Esophagus muscularis mucosa (tissue), 4 donors: ENCODE data around the gene XRRA1. TPM values are rescaled to one million over a fixed set of nuclear protein-coding genes. Genes with fewer than 3 reads are reported as not detected.

Source experiments
- DNase-seq: peaks from one replicate; pipeline ENCODE4 v3.0.0-alpha.2; 2017; ENCODE audit errors: extremely low spot score
- H3K27ac ChIP-seq, 4 donors: fragments of 200-600 bp; sonication (generic); replicated peaks in 1 of 4; 1 replicate in 3 of 4; 2 replicates in 1 of 4; pipeline ENCODE4 v1.5.1; 2016 to 2019; ENCODE audit warnings: mild to moderate bottlenecking in 1 of 4
- H3K27me3 ChIP-seq, 4 donors: fragments of 200-600 bp; sonication (generic); one replicate each; pipeline versions ENCODE4 v1.5.1 to v1.6.0; 2016 to 2019
- H3K36me3 ChIP-seq, 4 donors: fragments of 200-600 bp; sonication (generic); one replicate each; pipeline ENCODE4 v1.5.1; 2016 to 2019
- H3K4me1 ChIP-seq, 4 donors: fragments of 200-600 bp; sonication (generic); one replicate each; pipeline ENCODE4 v1.5.1; 2016 to 2019
- H3K4me3 ChIP-seq, 4 donors: fragments of 200-600 bp; sonication (generic); 1 replicate in 2 of 4; 2 replicates in 2 of 4; pipeline ENCODE4 v1.5.1; 2016 to 2019; ENCODE audit warnings: mild to moderate bottlenecking in 4 of 4, moderate library complexity in 1 of 4
- H3K9me3 ChIP-seq, 4 donors: fragments of 200-600 bp; sonication (generic); 1 replicate in 3 of 4; 2 replicates in 1 of 4; pipeline ENCODE4 v1.5.1; 2016 to 2019
- CTCF ChIP-seq, 3 experiments: fragments of 200-600 bp in 2 of 3; fragments of 450-650 bp in 1 of 3; sonication (generic) in 2 of 3; IDR thresholded peaks; one replicate each; pipeline ENCODE4 v1.5.1; 2017 to 2019; ENCODE audit warnings: antibody characterized with exemption in 3 of 3, mild to moderate bottlenecking in 2 of 3, moderate library complexity in 1 of 3
- EP300 ChIP-seq: sonication (generic); formaldehyde crosslinking; IDR thresholded peaks from one replicate; pipeline ENCODE4 v1.6.1; 2017; ENCODE audit warnings: antibody characterized with exemption
- POLR2A ChIP-seq: fragments of 450-650 bp; IDR thresholded peaks from one replicate; pipeline ENCODE4 v1.6.1; 2017; ENCODE audit warnings: antibody characterized with exemption, moderate library complexity, mild to moderate bottlenecking, low read depth
- POLR2AphosphoS5 ChIP-seq, 2 donors: sonication (generic); formaldehyde crosslinking; IDR thresholded peaks; one replicate each; pipeline ENCODE4 v1.6.1; 2017; ENCODE audit warnings: antibody characterized with exemption in 2 of 2
- WGBS: methylation state at CpG from one replicate; pipeline ENCODE4 v1.1.5; 2018; 5-methylcytosine and 5-hydroxymethylcytosine counted together
- intact Hi-C: fragments of 100-400 bp; cut with DNase I; formaldehyde crosslinking; loops from one replicate; pipeline ENCODE4 v1.15.1; 2023
- total RNA-seq, 4 donors: library from RNA; depleted of rRNA; stranded (reverse); fragments of >200 nt; gene quantifications; one replicate each; pipeline versions ENCODE4 v1.1.0 to v1.2.1, GENCODE V29; 2016

Gene XRRA1
- total RNA-seq, 4 donors from 2014 or later = 9.1 to 19.5 (median 11.8) TPM

- DNase-seq = no peak
- TF ChIP-seq POLR2AphosphoS5 (IDR thresholded peaks at IDR 0.05) (no peak), EP300 (no peak), POLR2A (no peak), CTCF (IDR thresholded peaks at IDR 0.05) (no peak)
- peaks cover 32 to 64% (median 43%) of the 10 kb centered on the region in 4 donors for H3K4me1 ChIP-seq
- peaks cover 0 to 15% (median 4%) of the 10 kb centered on the region in 4 donors for H3K36me3 ChIP-seq
- H3K9me3 ChIP-seq = no peaks in the 10 kb centered on the region
- H3K27me3 ChIP-seq = no peaks in the 10 kb centered on the region
- 96% methylated on average over 8 of the region's 8 CpGs for WGBS
- H3K27ac ChIP-seq = no peak overlapping the region
- peak overlapping the region in 1 of 4 donors; percentile 71 for H3K4me3 ChIP-seq
- intact Hi-C loops = no loop called here
Measured at GRCh38 chr11:74951226-74951625, 2.3 kb upstream of the XRRA1 start.

DNA sequence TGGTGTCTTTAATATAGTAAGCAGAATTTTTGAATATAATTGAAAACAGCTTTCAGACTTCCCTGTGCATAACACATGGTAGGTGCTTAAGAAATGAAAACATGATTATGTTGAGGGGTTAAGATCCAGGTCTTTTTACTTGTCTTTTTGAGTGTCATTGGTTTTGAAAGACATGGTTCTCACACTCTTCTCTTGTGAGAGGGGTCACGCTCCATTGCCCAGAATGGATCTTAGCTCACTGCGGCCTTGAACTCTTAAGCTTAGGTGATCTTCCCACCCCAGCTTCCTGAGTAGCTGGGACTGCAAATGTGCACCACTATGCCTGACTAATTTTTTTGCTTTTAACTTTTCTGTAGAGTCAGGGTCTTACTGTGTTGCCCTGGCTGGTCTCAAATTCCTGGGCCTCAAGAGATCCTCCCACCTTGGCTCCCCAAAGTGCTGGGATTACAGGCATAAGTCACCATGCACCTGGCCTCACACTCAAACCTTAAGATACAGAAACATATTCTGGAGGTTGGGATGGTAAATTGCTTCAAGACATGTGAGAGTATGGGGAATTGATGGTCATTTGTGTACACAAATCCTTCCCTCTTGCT, 1.6 kb upstream of the XRRA1 start:
- no peak for TF ChIP-seq CTCF (IDR thresholded peaks at IDR 0.05)
- TF ChIP-seq POLR2A = no peak
- no peak for TF ChIP-seq EP300
- TF ChIP-seq POLR2AphosphoS5 (IDR thresholded peaks at IDR 0.05) = no peak
- WGBS = 86% methylated on average over 2 of the region's 2 CpGs

DNA sequence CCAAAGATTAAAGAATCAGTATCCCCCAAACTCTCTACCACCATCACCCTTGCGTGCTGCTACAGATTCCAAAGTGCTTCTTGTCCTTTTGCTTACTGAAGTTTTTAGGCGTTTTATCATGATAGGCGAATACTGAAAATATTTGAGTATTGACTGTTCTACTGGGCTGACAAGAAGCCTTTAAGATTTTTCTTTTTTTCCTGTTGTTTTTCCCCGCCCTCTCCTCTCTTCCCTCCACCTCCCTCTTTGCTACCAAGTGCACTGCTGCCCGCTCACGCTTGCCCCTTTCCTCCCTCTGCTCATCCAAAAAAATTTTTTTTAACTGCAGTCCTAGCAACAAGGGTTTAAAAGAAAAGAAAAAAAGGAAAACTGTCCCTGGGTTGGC, 854 bp upstream of the XRRA1 start:
- H3K27me3 ChIP-seq = no peaks in the 10 kb centered on the region
- TF ChIP-seq POLR2AphosphoS5 (IDR thresholded peaks at IDR 0.05) (no peak), EP300 (no peak), CTCF (IDR thresholded peaks at IDR 0.05) (no peak), POLR2A (no peak)
- peaks cover 0 to 14% (median 5%) of the 10 kb centered on the region in 4 donors for H3K36me3 ChIP-seq

More for the DNA sequence above, 1.6 kb upstream of the XRRA1 start:
- no peaks in the 10 kb centered on the region for H3K9me3 ChIP-seq
- H3K27me3 ChIP-seq = no peaks in the 10 kb centered on the region
- peak overlapping the region; percentile 71 to 84 (median 76) for H3K4me3 ChIP-seq
- H3K36me3 ChIP-seq = peaks cover 0 to 15% (median 4%) of the 10 kb centered on the region in 4 donors
- peaks cover 29 to 60% (median 38%) of the 10 kb centered on the region in 4 donors for H3K4me1 ChIP-seq
- intact Hi-C loops = no loop called here
- H3K27ac ChIP-seq = no peak overlapping the region
- DNase-seq = no peak

GRCh38 chr11:74948546-74948897, 369 bp downstream of the XRRA1 start:
- TF ChIP-seq POLR2AphosphoS5 (IDR thresholded peaks at IDR 0.05) = no peak
- no peak for TF ChIP-seq CTCF (IDR thresholded peaks at IDR 0.05)
- no peak for TF ChIP-seq EP300
- TF ChIP-seq POLR2A = no peak
- H3K4me3 ChIP-seq = peak overlapping the region; percentile 71 to 84 (median 76)
- intact Hi-C loops = no loop called here
- H3K27ac ChIP-seq = peak overlapping the region; percentile 79 to 90 (median 82)
- H3K9me3 ChIP-seq = no peaks in the 10 kb centered on the region
- peaks cover 29 to 55% (median 38%) of the 10 kb centered on the region in 4 donors for H3K4me1 ChIP-seq
- 4% methylated on average over 9 of the region's 9 CpGs for WGBS
- no peaks in the 10 kb centered on the region for H3K27me3 ChIP-seq
- DNase-seq = no peak
- peaks cover 0 to 20% (median 9%) of the 10 kb centered on the region in 4 donors for H3K36me3 ChIP-seq

More for the DNA sequence above, 854 bp upstream of the XRRA1 start:
- H3K4me3 ChIP-seq = peak overlapping the region; percentile 71 to 84 (median 76)
- intact Hi-C loops = no loop called here
- H3K27ac ChIP-seq = peak overlapping the region; percentile 79 to 90 (median 82)
- no peaks in the 10 kb centered on the region for H3K9me3 ChIP-seq
- 0% methylated on average over 6 of the region's 6 CpGs for WGBS
- DNase-seq = no peak
- H3K4me1 ChIP-seq = peaks cover 29 to 60% (median 38%) of the 10 kb centered on the region in 4 donors
